ENCODE measurements around the gene EFHC1. TPM values are rescaled to one million over a fixed set of nuclear protein-coding genes. Genes with fewer than 3 reads are reported as not detected.

The EFHC1 gene
- total and polyA plus RNA-seq, 2 experiments from 2014 or later: 24.3 to 28.0 TPM

DNA sequence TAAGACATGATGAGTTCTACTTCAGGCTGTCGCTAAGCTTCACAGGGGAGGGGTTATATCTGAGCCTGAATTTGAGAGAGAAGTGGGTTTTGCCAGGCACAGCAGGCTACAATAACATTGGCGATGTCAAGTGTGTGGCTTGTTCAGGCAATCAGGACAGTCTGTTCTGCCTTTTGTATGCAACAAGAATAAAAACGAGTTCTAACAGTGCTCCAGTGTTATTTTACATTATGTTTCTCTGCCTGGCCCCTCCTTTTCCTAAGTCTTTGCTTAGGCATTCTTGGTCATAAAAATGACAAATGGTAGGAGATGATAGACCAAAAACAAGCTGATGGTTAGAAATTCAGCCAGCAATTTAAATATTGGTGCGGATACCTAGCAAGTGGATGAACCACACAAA, 31.4 kb upstream of the EFHC1 start:
- H2AFZ ChIP-seq: no peak overlapping the region
- H3K9me2 ChIP-seq (ENCODE audit: insufficient read depth): no peaks in the 10 kb centered on the region
- no peaks in the 10 kb centered on the region for H3K27me3 ChIP-seq (ENCODE audit: insufficient read depth)
- DNase-seq (ENCODE audit: low spot score): no peak
- H3K4me2 ChIP-seq: no peak overlapping the region
- no peaks in the 10 kb centered on the region; the same call in 1 of the 2 replicates for H4K20me1 ChIP-seq (replicated peaks; ENCODE audit: insufficient read depth)
- H3F3A ChIP-seq (replicated peaks; ENCODE audit: low read depth): no peaks in the 10 kb centered on the region
- H3K4me3 Mint-ChIP-seq: no peak overlapping the region
- peaks cover 16% of the 10 kb centered on the region; the same call in 2 of the 3 replicates for H3K36me3 Mint-ChIP-seq (ENCODE audit: low read depth)
- no peaks in the 10 kb centered on the region for H3K36me3 ChIP-seq (ENCODE audit: insufficient read depth)
- peaks cover 27% of the 10 kb centered on the region; the same call in 2 of the 3 replicates for H3K9me3 Mint-ChIP-seq
- TF ChIP-seq, protein P1, sequence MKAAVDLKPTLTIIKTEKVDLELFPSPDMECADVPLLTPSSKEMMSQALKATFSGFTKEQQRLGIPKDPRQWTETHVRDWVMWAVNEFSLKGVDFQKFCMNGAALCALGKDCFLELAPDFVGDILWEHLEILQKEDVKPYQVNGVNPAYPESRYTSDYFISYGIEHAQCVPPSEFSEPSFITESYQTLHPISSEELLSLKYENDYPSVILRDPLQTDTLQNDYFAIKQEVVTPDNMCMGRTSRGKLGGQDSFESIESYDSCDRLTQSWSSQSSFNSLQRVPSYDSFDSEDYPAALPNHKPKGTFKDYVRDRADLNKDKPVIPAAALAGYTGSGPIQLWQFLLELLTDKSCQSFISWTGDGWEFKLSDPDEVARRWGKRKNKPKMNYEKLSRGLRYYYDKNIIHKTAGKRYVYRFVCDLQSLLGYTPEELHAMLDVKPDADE (IDR thresholded peaks at IDR 0.05): no peak
- TF ChIP-seq ZNF114 (CRISPR knock-in tag; IDR thresholded peaks at IDR 0.05) (no peak), EZH2 (IDR thresholded peaks at IDR 0.05; ENCODE audit: low read depth, unreplicated experiment) (no peak), ZNF331 (CRISPR knock-in tag; IDR thresholded peaks at IDR 0.05; ENCODE audit: low read depth) (no peak), EZH2phosphoT487 (IDR thresholded peaks at IDR 0.05; ENCODE audit: unreplicated experiment) (no peak), NANOG (IDR thresholded peaks at IDR 0.05; ENCODE audit: borderline replicate concordance) (no peak), JUNB (IDR thresholded peaks at IDR 0.05; ENCODE audit: unreplicated experiment) (no peak), POLR2AphosphoS5 (IDR thresholded peaks at IDR 0.05; ENCODE audit: low read depth) (no peak), CREB1 (CRISPR knock-in tag; IDR thresholded peaks at IDR 0.05; ENCODE audit: low read depth) (no peak), STAT1 (IDR thresholded peaks at IDR 0.05; ENCODE audit: unreplicated experiment) (no peak)
- TF ChIP-seq, protein P2, sequence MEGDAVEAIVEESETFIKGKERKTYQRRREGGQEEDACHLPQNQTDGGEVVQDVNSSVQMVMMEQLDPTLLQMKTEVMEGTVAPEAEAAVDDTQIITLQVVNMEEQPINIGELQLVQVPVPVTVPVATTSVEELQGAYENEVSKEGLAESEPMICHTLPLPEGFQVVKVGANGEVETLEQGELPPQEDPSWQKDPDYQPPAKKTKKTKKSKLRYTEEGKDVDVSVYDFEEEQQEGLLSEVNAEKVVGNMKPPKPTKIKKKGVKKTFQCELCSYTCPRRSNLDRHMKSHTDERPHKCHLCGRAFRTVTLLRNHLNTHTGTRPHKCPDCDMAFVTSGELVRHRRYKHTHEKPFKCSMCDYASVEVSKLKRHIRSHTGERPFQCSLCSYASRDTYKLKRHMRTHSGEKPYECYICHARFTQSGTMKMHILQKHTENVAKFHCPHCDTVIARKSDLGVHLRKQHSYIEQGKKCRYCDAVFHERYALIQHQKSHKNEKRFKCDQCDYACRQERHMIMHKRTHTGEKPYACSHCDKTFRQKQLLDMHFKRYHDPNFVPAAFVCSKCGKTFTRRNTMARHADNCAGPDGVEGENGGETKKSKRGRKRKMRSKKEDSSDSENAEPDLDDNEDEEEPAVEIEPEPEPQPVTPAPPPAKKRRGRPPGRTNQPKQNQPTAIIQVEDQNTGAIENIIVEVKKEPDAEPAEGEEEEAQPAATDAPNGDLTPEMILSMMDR (conservative IDR thresholded peaks at IDR 0.05; ENCODE audit: low read depth in 2 of 2): no peak
- TF ChIP-seq, protein P3, sequence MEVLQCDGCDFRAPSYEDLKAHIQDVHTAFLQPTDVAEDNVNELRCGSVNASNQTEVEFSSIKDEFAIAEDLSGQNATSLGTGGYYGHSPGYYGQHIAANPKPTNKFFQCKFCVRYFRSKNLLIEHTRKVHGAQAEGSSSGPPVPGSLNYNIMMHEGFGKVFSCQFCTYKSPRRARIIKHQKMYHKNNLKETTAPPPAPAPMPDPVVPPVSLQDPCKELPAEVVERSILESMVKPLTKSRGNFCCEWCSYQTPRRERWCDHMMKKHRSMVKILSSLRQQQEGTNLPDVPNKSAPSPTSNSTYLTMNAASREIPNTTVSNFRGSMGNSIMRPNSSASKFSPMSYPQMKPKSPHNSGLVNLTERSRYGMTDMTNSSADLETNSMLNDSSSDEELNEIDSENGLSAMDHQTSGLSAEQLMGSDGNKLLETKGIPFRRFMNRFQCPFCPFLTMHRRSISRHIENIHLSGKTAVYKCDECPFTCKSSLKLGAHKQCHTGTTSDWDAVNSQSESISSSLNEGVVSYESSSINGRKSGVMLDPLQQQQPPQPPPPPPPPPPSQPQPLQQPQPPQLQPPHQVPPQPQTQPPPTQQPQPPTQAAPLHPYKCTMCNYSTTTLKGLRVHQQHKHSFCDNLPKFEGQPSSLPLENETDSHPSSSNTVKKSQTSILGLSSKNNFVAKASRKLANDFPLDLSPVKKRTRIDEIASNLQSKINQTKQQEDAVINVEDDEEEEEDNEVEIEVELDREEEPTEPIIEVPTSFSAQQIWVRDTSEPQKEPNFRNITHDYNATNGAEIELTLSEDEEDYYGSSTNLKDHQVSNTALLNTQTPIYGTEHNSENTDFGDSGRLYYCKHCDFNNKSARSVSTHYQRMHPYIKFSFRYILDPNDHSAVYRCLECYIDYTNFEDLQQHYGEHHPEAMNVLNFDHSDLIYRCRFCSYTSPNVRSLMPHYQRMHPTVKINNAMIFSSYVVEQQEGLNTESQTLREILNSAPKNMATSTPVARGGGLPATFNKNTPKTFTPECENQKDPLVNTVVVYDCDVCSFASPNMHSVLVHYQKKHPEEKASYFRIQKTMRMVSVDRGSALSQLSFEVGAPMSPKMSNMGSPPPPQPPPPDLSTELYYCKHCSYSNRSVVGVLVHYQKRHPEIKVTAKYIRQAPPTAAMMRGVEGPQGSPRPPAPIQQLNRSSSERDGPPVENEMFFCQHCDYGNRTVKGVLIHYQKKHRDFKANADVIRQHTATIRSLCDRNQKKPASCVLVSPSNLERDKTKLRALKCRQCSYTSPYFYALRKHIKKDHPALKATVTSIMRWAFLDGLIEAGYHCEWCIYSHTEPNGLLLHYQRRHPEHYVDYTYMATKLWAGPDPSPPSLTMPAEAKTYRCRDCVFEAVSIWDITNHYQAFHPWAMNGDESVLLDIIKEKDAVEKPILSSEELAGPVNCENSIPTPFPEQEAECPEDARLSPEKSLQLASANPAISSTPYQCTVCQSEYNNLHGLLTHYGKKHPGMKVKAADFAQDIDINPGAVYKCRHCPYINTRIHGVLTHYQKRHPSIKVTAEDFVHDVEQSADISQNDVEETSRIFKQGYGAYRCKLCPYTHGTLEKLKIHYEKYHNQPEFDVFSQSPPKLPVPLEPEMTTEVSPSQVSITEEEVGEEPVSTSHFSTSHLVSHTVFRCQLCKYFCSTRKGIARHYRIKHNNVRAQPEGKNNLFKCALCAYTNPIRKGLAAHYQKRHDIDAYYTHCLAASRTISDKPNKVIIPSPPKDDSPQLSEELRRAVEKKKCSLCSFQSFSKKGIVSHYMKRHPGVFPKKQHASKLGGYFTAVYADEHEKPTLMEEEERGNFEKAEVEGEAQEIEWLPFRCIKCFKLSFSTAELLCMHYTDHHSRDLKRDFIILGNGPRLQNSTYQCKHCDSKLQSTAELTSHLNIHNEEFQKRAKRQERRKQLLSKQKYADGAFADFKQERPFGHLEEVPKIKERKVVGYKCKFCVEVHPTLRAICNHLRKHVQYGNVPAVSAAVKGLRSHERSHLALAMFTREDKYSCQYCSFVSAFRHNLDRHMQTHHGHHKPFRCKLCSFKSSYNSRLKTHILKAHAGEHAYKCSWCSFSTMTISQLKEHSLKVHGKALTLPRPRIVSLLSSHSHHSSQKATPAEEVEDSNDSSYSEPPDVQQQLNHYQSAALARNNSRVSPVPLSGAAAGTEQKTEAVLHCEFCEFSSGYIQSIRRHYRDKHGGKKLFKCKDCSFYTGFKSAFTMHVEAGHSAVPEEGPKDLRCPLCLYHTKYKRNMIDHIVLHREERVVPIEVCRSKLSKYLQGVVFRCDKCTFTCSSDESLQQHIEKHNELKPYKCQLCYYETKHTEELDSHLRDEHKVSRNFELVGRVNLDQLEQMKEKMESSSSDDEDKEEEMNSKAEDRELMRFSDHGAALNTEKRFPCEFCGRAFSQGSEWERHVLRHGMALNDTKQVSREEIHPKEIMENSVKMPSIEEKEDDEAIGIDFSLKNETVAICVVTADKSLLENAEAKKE (CRISPR knock-in tag; IDR thresholded peaks at IDR 0.05): no peak
- H3K4me3 ChIP-seq: no peak overlapping the region
- ATAC-seq: no peak
- no peaks in the 10 kb centered on the region for H3K4me1 Mint-ChIP-seq
- no peaks in the 10 kb centered on the region for H3K27me3 Mint-ChIP-seq (ENCODE audit: insufficient read depth, low read depth, poor library complexity)
- H3K79me2 ChIP-seq (replicated peaks; ENCODE audit: insufficient read depth): no peaks in the 10 kb centered on the region
- no peaks in the 10 kb centered on the region for H3K4me1 ChIP-seq (ENCODE audit: insufficient read depth)
- H3K27ac Mint-ChIP-seq: no peak overlapping the region
- no peak overlapping the region for H3K27ac ChIP-seq (ENCODE audit: low read depth)

Data from GM23338 (cell line).